Adrenal gland (tissue), 12 donors: ENCODE data around the gene GTSF1L. TPM values are rescaled to one million over a fixed set of nuclear protein-coding genes. Genes with fewer than 3 reads are reported as not detected.

Experiments
- DNase-seq, 7 donors: peaks; one replicate each; pipeline ENCODE4 v3.0.0-alpha.2; 2019 to 2020
- H3K27ac ChIP-seq, 5 donors: fragments of 200-600 bp; sonication (generic) in 4 of 5; 1 replicate in 3 of 5; 2 replicates in 2 of 5; pipeline versions ENCODE4 v1.5.1 to v1.8.0; 2016 to 2020; ENCODE audit warnings: mild to moderate bottlenecking in 1 of 5
- H3K27me3 ChIP-seq: fragments of 200-600 bp; 2 replicates; pipeline ENCODE4 v1.8.0; 2021
- H3K36me3 ChIP-seq, 2 donors: fragments of 200-600 bp; replicated peaks in 1 of 2; 1 replicate in 1 of 2; 2 replicates in 1 of 2; pipeline versions ENCODE4 v1.5.1 to v1.8.0; 2018 to 2022
- H3K4me1 ChIP-seq, 2 donors: fragments of 200-600 bp; replicated peaks in 1 of 2; 1 replicate in 1 of 2; 2 replicates in 1 of 2; pipeline versions ENCODE4 v1.5.1 to v1.8.0; 2018 to 2021
- H3K4me3 ChIP-seq, 4 donors: fragments of 200-600 bp; sonication (generic) in 3 of 4; one replicate each; pipeline ENCODE4 v1.5.1; 2016 to 2018
- H3K9me3 ChIP-seq, 3 donors: fragments of 200-600 bp; sonication (generic) in 1 of 3; replicated peaks in 1 of 3; 1 replicate in 2 of 3; 2 replicates in 1 of 3; pipeline versions ENCODE4 v1.5.1 to v1.8.0; 2016 to 2021
- POLR2A ChIP-seq, 2 donors: fragments of 450-650 bp; IDR thresholded peaks; one replicate each; pipeline ENCODE4 v1.6.1; 2017; ENCODE audit warnings: antibody characterized with exemption in 2 of 2, mild to moderate bottlenecking in 2 of 2, moderate library complexity in 1 of 2
- WGBS, 4 donors: extraction: QIAGEN DNeasy Blood & Tissue Kit in 2 of 4; methylation state at CpG; one replicate each; pipeline versions ENCODE4 v1.1.5 to v1.1.7; 2013 to 2017; 5-methylcytosine and 5-hydroxymethylcytosine counted together
- intact Hi-C, 2 donors: fragments of 100-400 bp; cut with DNase I; formaldehyde crosslinking; loops; one replicate each; pipeline versions ENCODE4 v1.14.1 to v1.15.0; 2022 to 2023
- polyA plus RNA-seq, 3 donors: library from polyadenylated mRNA; stranded (reverse); fragments of 200-250 nt in 2 of 3; fragments of 350-450 nt in 1 of 3; fragmentation: Illumina TruSeq in 1 of 3; extraction: RNeasy Lipid Tissue Mini Kit (QIAGEN cat#74804) in 1 of 3; gene quantifications; one replicate each; pipeline ENCODE4 v1.2.3, GENCODE V29; 2013 to 2014
- total RNA-seq, 9 donors: library from RNA; depleted of rRNA in 4 of 9; stranded (reverse); fragments of >200 nt in 4 of 9; fragments of 120-200 nt in 1 of 9; fragmentation: NEBNext Ultra II Directional in 1 of 9; extraction: Animal tissue kit (Norgen Biotek cat#: 25700) in 1 of 9; gene quantifications; one replicate each; pipeline versions ENCODE4 v1.1.0 to v1.2.4, GENCODE V29; 2013 to 2023
- TF ChIP-seq, protein P1 (sequence below), 6 experiments: fragments of 450-650 bp in 4 of 6; fragments of 200-600 bp in 2 of 6; sonication (generic) in 1 of 6; IDR thresholded peaks; 1 replicate in 5 of 6; 2 replicates in 1 of 6; pipeline versions ENCODE4 v1.5.1 to v1.8.0; 2016 to 2021; ENCODE audit warnings: antibody characterized with exemption in 6 of 6, mild to moderate bottlenecking in 2 of 6, moderate library complexity in 1 of 6
- donor health status: healthy with polysubstance abuse.
- donor health status: Bipolar disorder and iron deficiency.
- donor health status: DM: yes; HTN: yes; CAD: no.
- donor health status: DM: no; HTN: no; CAD: no.
- donor health status: DM: no; HTN: no; CAD: no.
- donor health status: DM: yes; HTN: yes; CAD: no.

Gene GTSF1L
- total and polyA plus RNA-seq, 12 donors, result not detected

GRCh38 chr20:43737925-43738324, 11.1 kb upstream of the GTSF1L start:
- H3K36me3 ChIP-seq, result no peaks in the 10 kb centered on the region
- DNase-seq, result no peak
- 90 to 98% (median 93%) methylated on average over 5 to 7 of the region's 7 CpGs for WGBS, 4 donors
- H3K4me1 ChIP-seq, result no peaks in the 10 kb centered on the region
- H3K27me3 ChIP-seq, result no peaks in the 10 kb centered on the region
- no peak overlapping the region for H3K4me3 ChIP-seq
- intact Hi-C loops, result no loop called here
- H3K9me3 ChIP-seq, result no peaks in the 10 kb centered on the region
- TF ChIP-seq POLR2A (IDR thresholded peaks at IDR 0.05), result no peak
- TF ChIP-seq, protein P1, sequence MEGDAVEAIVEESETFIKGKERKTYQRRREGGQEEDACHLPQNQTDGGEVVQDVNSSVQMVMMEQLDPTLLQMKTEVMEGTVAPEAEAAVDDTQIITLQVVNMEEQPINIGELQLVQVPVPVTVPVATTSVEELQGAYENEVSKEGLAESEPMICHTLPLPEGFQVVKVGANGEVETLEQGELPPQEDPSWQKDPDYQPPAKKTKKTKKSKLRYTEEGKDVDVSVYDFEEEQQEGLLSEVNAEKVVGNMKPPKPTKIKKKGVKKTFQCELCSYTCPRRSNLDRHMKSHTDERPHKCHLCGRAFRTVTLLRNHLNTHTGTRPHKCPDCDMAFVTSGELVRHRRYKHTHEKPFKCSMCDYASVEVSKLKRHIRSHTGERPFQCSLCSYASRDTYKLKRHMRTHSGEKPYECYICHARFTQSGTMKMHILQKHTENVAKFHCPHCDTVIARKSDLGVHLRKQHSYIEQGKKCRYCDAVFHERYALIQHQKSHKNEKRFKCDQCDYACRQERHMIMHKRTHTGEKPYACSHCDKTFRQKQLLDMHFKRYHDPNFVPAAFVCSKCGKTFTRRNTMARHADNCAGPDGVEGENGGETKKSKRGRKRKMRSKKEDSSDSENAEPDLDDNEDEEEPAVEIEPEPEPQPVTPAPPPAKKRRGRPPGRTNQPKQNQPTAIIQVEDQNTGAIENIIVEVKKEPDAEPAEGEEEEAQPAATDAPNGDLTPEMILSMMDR (IDR thresholded peaks at IDR 0.05), result no peak
- H3K27ac ChIP-seq, result no peak overlapping the region

DNA sequence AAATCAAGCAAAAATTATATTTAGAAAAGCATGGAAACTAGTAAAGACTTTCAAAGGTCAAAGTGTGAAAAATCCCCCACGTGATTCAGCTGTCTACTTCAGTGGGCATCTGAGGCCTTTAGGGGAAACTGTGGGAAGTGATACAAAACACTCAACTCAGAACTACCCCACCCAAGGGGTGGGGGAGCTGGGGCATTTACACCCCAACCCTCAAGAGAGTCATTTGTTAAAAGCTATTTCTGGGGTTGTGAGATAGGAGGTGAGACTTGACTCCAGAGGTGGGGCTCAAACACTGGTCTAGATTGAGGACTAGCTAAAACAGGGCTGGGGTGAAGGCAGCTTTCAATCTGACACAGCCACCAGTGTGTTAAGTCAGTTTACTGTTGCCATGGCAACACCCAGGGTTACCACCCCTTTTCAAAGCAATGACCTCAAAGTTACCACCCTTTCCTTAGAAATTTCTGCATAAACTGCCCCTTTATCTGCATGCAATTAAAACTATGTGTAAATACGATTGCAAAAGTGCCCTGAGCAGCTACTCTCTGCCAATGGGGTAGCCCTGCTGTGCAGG, 9.9 kb upstream of the GTSF1L start:
- Histone ChIP-seq H3K4me3 (no peak overlapping the region), H3K27me3 (peaks cover 1% of the 10 kb centered on the region), H3K27ac (no peak overlapping the region), H3K36me3 (no peaks in the 10 kb centered on the region), H3K9me3 (no peaks in the 10 kb centered on the region), H3K4me1 (no peaks in the 10 kb centered on the region)
- intact Hi-C loops, result no loop called here
- 23 to 48% (median 39%) methylated on average over 2 of the region's 2 CpGs for WGBS, 4 donors
- DNase-seq, result no peak
- TF ChIP-seq POLR2A (IDR thresholded peaks at IDR 0.05), result no peak
- TF ChIP-seq, protein P1 (IDR thresholded peaks at IDR 0.05), result no peak

- DNase-seq, result no peak
- Histone ChIP-seq H3K36me3 (no peaks in the 10 kb centered on the region), H3K4me3 (no peak overlapping the region), H3K27me3 (peaks cover 6% of the 10 kb centered on the region), H3K4me1 (no peaks in the 10 kb centered on the region), H3K9me3 (no peaks in the 10 kb centered on the region), H3K27ac (no peak overlapping the region)
- intact Hi-C loops, result no loop called here
- WGBS, 4 donors, result 64 to 80% (median 73%) methylated on average over 3 to 5 of the region's 5 CpGs
- TF ChIP-seq POLR2A (IDR thresholded peaks at IDR 0.05), result no peak
- TF ChIP-seq, protein P1 (IDR thresholded peaks at IDR 0.05), result no peak
Observed at GRCh38 chr20:43731927-43732326, 5.1 kb upstream of the GTSF1L start.

GRCh38 chr20:43731469-43731868, 4.7 kb upstream of the GTSF1L start:
- no peak for DNase-seq
- TF ChIP-seq, protein P1 (IDR thresholded peaks at IDR 0.05), result no peak
- TF ChIP-seq POLR2A (IDR thresholded peaks at IDR 0.05), result no peak
- Histone ChIP-seq H3K36me3 (no peaks in the 10 kb centered on the region), H3K4me1 (no peaks in the 10 kb centered on the region), H3K27me3 (peaks cover 6% of the 10 kb centered on the region), H3K9me3 (no peaks in the 10 kb centered on the region), H3K27ac (no peak overlapping the region), H3K4me3 (no peak overlapping the region)
- 37 to 58% (median 49%) methylated on average over 5 to 7 of the region's 7 CpGs for WGBS, 4 donors
- intact Hi-C loops, result no loop called here
